HG02798 (cell line): ENCODE results near the gene NRG2.

Experiments used
- ATAC-seq: cut with Tn5 transposase; IDR thresholded peaks from one replicate; pipeline ENCODE4 v1.9.1; 2021; ENCODE audit warnings: mild to moderate bottlenecking; ENCODE audit not compliant: unreplicated experiment, poor library complexity

NRG2 gene

GRCh38 chr5:139975942-139976341 lies 67.2 kb downstream of the NRG2 start:
- ATAC-seq = no peak

DNA sequence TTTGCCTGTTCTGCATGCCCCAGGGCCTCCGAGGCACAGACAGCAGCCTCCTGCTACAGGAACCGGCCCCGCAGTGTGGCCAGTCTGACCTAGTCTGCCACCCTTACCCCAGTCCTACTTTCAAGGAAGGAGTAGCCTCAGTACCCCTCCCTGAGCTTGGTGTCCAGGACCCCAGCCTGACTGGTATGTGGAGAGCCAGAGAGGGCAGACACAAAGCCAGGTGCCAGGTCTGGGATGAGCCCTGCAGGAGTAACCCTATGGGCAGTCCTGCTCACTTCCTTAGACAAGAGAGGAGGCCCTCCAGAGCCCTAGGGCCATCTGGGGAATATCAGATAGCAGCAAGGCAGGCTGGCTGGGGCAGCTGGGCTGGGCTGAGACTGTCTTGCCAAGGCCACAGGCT lies 67.8 kb downstream of the NRG2 start:
- ATAC-seq = no peak

DNA sequence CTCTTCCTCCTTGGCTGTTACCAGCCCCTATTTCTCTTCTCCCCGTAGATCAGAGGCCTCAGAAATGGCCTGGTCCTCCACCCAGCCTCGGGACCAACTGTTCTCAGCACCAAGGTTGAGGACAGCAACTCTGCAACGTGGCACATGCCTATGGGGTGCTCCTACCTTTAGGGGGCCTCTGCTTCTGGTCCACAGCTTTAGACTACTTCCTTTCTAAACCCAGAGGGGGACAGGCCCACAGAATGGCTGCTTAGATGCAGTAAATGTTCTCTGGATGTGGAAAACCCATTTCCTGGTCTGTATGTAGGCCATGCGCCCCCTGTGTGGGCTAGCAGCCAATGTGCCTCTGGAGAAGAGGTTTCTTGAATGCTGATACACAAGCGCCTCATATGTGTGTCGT lies 68.4 kb downstream of the NRG2 start:
- no peak for ATAC-seq

GRCh38 chr5:139971202-139971725 lies 71.8 kb downstream of the NRG2 start:
- ATAC-seq = no peak

- no peak for ATAC-seq
Measured at GRCh38 chr5:139969318-139969717, 73.8 kb downstream of the NRG2 start.

DNA sequence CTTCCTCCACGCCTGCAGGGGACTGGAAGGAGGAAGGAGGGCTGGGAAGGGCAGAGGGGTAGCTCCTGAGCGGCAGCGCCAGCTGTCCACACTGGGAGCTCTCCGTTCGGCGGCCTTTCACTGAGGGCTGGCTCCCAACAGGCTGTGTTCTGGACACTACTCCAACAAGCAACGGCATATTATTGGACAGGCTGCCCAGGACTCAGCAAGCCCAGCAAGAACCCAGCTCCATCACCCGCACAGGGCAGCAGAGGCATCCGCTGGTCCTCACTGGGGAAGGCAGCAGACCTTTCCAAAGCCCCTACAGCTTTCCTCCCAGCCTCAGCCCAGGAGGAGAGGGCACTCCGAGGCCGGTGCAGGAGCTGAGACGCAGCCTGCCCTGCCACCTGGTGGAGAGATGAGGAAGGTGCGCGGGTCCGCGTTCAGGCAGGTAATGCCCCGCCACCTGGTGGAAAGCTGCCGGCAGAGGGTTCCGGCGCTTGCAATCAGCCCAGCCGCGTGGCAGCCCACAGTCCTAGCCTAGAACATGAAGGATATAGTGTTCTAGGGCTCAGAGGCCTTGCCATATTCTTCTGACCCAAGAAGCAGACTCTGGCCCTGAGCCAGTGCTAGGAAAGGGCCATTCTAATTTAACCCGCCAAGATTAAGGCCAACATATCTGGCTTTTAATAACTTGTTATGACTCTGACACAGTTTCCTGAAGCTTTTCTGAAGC lies 74.4 kb downstream of the NRG2 start:
- peak; percentile 94 for ATAC-seq

DNA sequence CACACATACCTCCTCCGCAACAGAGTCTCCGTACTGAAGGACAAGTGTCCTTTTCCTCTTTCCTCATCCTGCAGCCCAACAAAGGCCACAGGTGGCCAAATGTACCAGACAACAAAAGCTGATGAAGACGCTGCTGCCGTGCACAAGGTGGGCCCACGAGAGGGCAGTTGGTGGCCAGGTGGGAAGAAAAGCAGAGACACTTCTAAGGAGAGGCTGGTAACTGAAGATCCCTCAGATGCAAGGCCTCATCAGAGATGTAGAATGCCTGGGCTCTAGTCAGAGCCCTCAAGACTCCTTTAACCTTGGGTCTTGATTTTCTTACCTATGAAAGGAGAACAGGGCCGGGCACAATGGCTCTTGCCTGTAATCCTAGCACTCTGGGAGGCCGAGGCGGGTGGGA lies 75.7 kb downstream of the NRG2 start:
- ATAC-seq = no peak

GRCh38 chr5:139966856-139967255 lies 76.2 kb downstream of the NRG2 start:
- no peak for ATAC-seq

- no peak for ATAC-seq
Measured at GRCh38 chr5:139964994-139965565, 78.0 kb downstream of the NRG2 start.

GRCh38 chr5:139964266-139964993 lies 78.7 kb downstream of the NRG2 start:
- ATAC-seq = no peak

GRCh38 chr5:139962445-139962844 lies 80.7 kb downstream of the NRG2 start:
- ATAC-seq = no peak

- ATAC-seq = peak; percentile 42
Measured at GRCh38 chr5:139961435-139962157, 81.5 kb downstream of the NRG2 start.

DNA sequence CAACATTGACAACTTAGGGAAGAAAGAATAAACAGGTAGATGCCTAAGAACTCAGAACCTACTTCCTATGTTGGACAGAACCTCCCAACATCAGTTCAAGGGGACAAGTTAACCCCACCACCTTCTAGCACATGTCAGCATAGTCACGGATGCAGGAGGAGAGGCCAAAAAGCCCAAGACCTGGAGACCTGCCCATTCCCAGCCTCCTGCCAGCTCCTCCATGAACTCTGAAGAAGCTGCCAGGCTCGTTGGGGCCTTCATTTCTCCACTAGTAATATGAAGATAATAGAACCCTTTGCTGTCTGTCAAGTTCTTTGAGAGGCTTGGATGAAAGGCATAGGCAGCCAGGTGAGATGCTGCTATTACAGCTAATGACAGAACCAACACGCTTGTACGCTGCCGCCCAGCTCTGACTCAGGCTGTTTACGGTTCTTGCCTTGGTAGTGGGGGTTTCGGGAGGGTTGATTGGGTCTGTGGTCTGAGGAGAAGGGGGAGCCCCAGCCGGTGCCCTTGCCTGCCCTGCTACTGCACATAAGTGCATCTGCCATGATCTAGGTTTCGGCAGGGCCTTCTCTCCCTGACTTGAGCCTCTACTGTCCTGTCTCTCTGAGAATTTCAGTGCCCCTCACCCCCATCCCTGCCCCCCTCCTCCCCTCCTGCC lies 82.2 kb downstream of the NRG2 start:
- peak; percentile 93 for ATAC-seq

DNA sequence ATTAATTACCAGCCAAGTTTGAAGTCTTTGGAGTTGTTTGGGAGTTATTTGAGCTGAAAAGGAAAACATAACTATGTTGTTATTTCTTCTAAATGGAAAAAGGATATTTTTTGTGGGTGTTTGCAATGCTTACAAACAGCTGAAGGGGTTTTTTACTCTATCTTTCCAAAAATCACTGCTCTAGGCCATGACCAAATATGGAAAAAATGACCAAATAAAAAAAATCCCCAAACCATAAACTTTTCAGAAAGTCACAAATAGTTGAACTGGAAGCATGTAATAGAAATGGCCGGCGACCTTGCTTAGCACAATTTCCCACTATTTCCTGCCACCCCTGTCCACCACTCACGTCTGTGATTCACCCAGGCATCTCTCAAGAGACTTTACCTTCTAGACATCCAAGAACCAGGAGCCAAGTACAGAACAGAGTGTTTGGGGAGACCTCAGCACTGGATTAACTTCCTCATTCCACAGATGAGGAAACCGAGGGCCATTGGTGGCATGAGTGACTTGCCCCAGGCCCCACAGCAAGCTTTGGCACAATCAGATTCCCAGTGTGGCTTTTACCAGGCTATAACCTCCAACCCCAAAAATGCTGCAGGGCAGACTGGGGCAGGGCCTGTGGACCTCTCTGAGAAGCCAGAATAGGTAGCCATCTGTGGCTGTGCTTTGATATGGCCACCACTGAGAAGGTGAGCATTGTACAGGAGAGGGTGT lies 84.5 kb downstream of the NRG2 start:
- ATAC-seq = no peak

GRCh38 chr5:139956342-139956741 lies 86.8 kb downstream of the NRG2 start:
- no peak for ATAC-seq

GRCh38 chr5:139955616-139956273 lies 87.4 kb downstream of the NRG2 start:
- peak; percentile 25 for ATAC-seq

GRCh38 chr5:139955053-139955605 lies 88.0 kb downstream of the NRG2 start:
- ATAC-seq = peak; percentile 72

- no peak for ATAC-seq
Measured at GRCh38 chr5:139954462-139954861, 88.6 kb downstream of the NRG2 start.

DNA sequence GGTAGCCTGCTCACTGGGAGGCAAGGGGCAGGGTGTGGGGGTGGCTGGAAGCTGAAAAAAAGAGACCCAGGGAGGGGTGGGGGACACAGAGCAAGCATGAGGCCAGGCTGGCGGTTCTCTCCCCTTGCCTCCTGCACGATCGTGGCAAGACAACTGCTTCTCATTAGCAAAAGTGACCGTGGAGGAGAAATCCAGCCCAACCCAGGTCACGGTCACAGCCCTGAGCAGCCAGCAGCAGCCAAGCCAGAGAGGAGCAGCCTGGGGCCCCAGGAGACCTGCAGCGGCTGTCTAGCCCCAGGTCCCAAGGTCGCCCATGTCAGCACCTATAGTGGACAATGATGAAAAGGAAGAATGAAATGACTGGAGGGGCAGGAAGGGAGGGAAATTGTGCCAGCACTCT lies 89.1 kb downstream of the NRG2 start:
- no peak for ATAC-seq
